ENCODE results near the gene VAMP8. TPM values are rescaled to one million over a fixed set of nuclear protein-coding genes. Genes with fewer than 3 reads are reported as not detected.
"Not testable (repeated sequence)": the region's sequence is repeated elsewhere in the genome, so short reads cannot be mapped to it uniquely, and the experiment has no call there.

VAMP8 gene
- total and polyA plus RNA-seq, 2 donors = 133 to 433 TPM

- 97% methylated on average over 7 of the region's 7 CpGs for WGBS
- not testable (repeated sequence) for H3K4me3 ChIP-seq (ENCODE audit: low read length in 2 of 2); H3K27me3 ChIP-seq (ENCODE audit: control insufficient read depth in 2 of 2, insufficient read depth in 1 of 2, low read length in 1 of 2); H3K9me3 ChIP-seq (ENCODE audit: control insufficient read depth in 2 of 2, insufficient read depth in 1 of 2, low read length in 1 of 2); H3K27ac ChIP-seq (ENCODE audit: low read depth in 1 of 2, low read length in 1 of 2); DNase-seq (ENCODE audit: low read depth in 6 of 9, low spot score in 9 of 9)
- H3K36me3 ChIP-seq (ENCODE audit: control insufficient read depth in 2 of 2, insufficient read depth in 2 of 2, low read length in 1 of 2) = peaks cover 4 to 18% of the 10 kb centered on the region in 2 donors
- peaks cover 22 to 34% of the 10 kb centered on the region in 2 donors for H3K4me1 ChIP-seq (ENCODE audit: control insufficient read depth in 2 of 2, insufficient read depth in 2 of 2, low read length in 2 of 2)
Measured at GRCh38 chr2:85614757-85615156, 37.4 kb downstream of the VAMP8 start.

DNA sequence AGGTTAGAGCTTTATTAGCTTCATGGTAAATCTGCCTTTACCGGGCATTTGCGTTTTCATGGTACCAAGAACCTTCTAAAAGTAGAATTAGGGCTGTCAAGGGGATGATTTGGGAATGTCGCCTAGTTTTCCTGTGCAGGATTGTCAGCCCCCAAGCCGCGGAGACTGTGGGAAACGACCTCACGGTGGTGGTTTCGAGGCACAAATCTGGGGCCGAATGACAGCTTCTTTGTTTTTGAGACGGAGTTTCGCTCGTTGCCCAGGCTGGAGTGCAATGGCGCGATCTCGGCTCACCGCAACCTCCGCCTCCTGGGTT lies 38.0 kb downstream of the VAMP8 start:
- Histone ChIP-seq H3K4me1 (ENCODE audit: control insufficient read depth in 2 of 2, insufficient read depth in 2 of 2, low read length in 2 of 2) (peaks cover 20 to 31% of the 10 kb centered on the region in 2 donors), H3K27ac (ENCODE audit: low read depth in 1 of 2, low read length in 1 of 2) (peak overlapping the region in 1 of 2 donors; percentile 18), H3K27me3 (ENCODE audit: control insufficient read depth in 2 of 2, insufficient read depth in 1 of 2, low read length in 1 of 2) (no peaks in the 10 kb centered on the region), H3K9me3 (ENCODE audit: control insufficient read depth in 2 of 2, insufficient read depth in 1 of 2, low read length in 1 of 2) (no peaks in the 10 kb centered on the region), H3K4me3 (ENCODE audit: low read length in 2 of 2) (no peak overlapping the region), H3K36me3 (ENCODE audit: control insufficient read depth in 2 of 2, insufficient read depth in 2 of 2, low read length in 1 of 2) (peaks cover 9 to 24% of the 10 kb centered on the region in 2 donors)
- DNase-seq (ENCODE audit: low read depth in 6 of 9, low spot score in 9 of 9) = no peak
- 94% methylated on average over 17 of the region's 17 CpGs for WGBS

- H3K27ac ChIP-seq (ENCODE audit: low read depth in 1 of 2, low read length in 1 of 2); DNase-seq (ENCODE audit: low read depth in 6 of 9, low spot score in 9 of 9); H3K27me3 ChIP-seq (ENCODE audit: control insufficient read depth in 2 of 2, insufficient read depth in 1 of 2, low read length in 1 of 2); H3K4me3 ChIP-seq (ENCODE audit: low read length in 2 of 2); H3K9me3 ChIP-seq (ENCODE audit: control insufficient read depth in 2 of 2, insufficient read depth in 1 of 2, low read length in 1 of 2): not testable (repeated sequence)
- 87% methylated on average over 5 of the region's 5 CpGs for WGBS
- H3K36me3 ChIP-seq (ENCODE audit: control insufficient read depth in 2 of 2, insufficient read depth in 2 of 2, low read length in 1 of 2) = peaks cover 26 to 45% of the 10 kb centered on the region in 2 donors
- H3K4me1 ChIP-seq (ENCODE audit: control insufficient read depth in 2 of 2, insufficient read depth in 2 of 2, low read length in 2 of 2) = peaks cover 13 to 16% of the 10 kb centered on the region in 2 donors
Measured at GRCh38 chr2:85617723-85618122, 40.3 kb downstream of the VAMP8 start.

GRCh38 chr2:85619617-85620016 lies 42.2 kb downstream of the VAMP8 start:
- peaks cover 41 to 63% of the 10 kb centered on the region in 2 donors for H3K36me3 ChIP-seq (ENCODE audit: control insufficient read depth in 2 of 2, insufficient read depth in 2 of 2, low read length in 1 of 2)

GRCh38 chr2:85621338-85621737 lies 44.0 kb downstream of the VAMP8 start:
- peaks cover 59 to 78% of the 10 kb centered on the region in 2 donors for H3K36me3 ChIP-seq (ENCODE audit: control insufficient read depth in 2 of 2, insufficient read depth in 2 of 2, low read length in 1 of 2)

More at GRCh38 chr2:85619617-85620016, 42.2 kb downstream of the VAMP8 start:
- Histone ChIP-seq H3K27ac (ENCODE audit: low read depth in 1 of 2, low read length in 1 of 2) (no peak overlapping the region), H3K4me3 (ENCODE audit: low read length in 2 of 2) (no peak overlapping the region), H3K27me3 (ENCODE audit: control insufficient read depth in 2 of 2, insufficient read depth in 1 of 2, low read length in 1 of 2) (no peaks in the 10 kb centered on the region), H3K9me3 (ENCODE audit: control insufficient read depth in 2 of 2, insufficient read depth in 1 of 2, low read length in 1 of 2) (no peaks in the 10 kb centered on the region), H3K4me1 (ENCODE audit: control insufficient read depth in 2 of 2, insufficient read depth in 2 of 2, low read length in 2 of 2) (peaks cover 13 to 16% of the 10 kb centered on the region in 2 donors)
- 96% methylated on average over 6 of the region's 6 CpGs for WGBS
- DNase-seq (ENCODE audit: low read depth in 6 of 9, low spot score in 9 of 9) = no peak

GRCh38 chr2:85623991-85624390 lies 46.6 kb downstream of the VAMP8 start:
- Histone ChIP-seq H3K9me3 (ENCODE audit: control insufficient read depth in 2 of 2, insufficient read depth in 1 of 2, low read length in 1 of 2) (no peaks in the 10 kb centered on the region), H3K4me3 (ENCODE audit: low read length in 2 of 2) (no peak overlapping the region), H3K27ac (ENCODE audit: low read depth in 1 of 2, low read length in 1 of 2) (no peak overlapping the region), H3K36me3 (ENCODE audit: control insufficient read depth in 2 of 2, insufficient read depth in 2 of 2, low read length in 1 of 2) (peaks cover 76 to 87% of the 10 kb centered on the region in 2 donors), H3K4me1 (ENCODE audit: control insufficient read depth in 2 of 2, insufficient read depth in 2 of 2, low read length in 2 of 2) (no peaks in the 10 kb centered on the region), H3K27me3 (ENCODE audit: control insufficient read depth in 2 of 2, insufficient read depth in 1 of 2, low read length in 1 of 2) (no peaks in the 10 kb centered on the region)
- DNase-seq (ENCODE audit: low read depth in 6 of 9, low spot score in 9 of 9) = no peak
- WGBS = 98% methylated on average over 5 of the region's 5 CpGs

More at GRCh38 chr2:85621338-85621737, 44.0 kb downstream of the VAMP8 start:
- Histone ChIP-seq H3K27me3 (ENCODE audit: control insufficient read depth in 2 of 2, insufficient read depth in 1 of 2, low read length in 1 of 2) (no peaks in the 10 kb centered on the region), H3K4me3 (ENCODE audit: low read length in 2 of 2) (no peak overlapping the region), H3K4me1 (ENCODE audit: control insufficient read depth in 2 of 2, insufficient read depth in 2 of 2, low read length in 2 of 2) (peaks cover 10% of the 10 kb centered on the region in 2 donors), H3K9me3 (ENCODE audit: control insufficient read depth in 2 of 2, insufficient read depth in 1 of 2, low read length in 1 of 2) (no peaks in the 10 kb centered on the region), H3K27ac (ENCODE audit: low read depth in 1 of 2, low read length in 1 of 2) (no peak overlapping the region)
- WGBS = 98% methylated on average over 1 of the region's 1 CpG
- no peak for DNase-seq (ENCODE audit: low read depth in 6 of 9, low spot score in 9 of 9)

DNA sequence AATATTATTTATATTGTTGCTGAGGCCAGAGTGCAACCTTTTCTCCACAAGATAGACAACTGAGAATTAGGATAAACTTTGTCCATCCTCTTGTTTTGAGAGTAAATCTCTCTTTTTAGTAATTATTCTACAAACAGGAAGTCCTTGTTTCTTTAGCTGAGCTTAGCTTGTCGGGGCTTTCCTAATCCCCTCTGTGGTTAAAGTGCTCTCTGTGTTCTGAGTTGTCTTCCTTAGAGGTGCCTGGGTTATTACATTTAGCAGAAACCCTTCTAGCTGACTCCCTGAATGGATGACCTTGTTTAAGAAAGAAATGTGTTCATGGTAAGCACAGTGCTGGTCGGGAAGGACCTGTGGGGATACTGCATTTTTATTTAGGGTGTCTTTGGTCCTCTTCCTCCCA lies 51.3 kb downstream of the VAMP8 start:
- no peaks in the 10 kb centered on the region for H3K27me3 ChIP-seq (ENCODE audit: control insufficient read depth in 2 of 2, insufficient read depth in 1 of 2, low read length in 1 of 2)
- H3K4me3 ChIP-seq (ENCODE audit: low read length in 2 of 2) = no peak overlapping the region
- H3K4me1 ChIP-seq (ENCODE audit: control insufficient read depth in 2 of 2, insufficient read depth in 2 of 2, low read length in 2 of 2) = no peaks in the 10 kb centered on the region
- peaks cover 71 to 83% of the 10 kb centered on the region in 2 donors for H3K36me3 ChIP-seq (ENCODE audit: control insufficient read depth in 2 of 2, insufficient read depth in 2 of 2, low read length in 1 of 2)
- DNase-seq (ENCODE audit: low read depth in 6 of 9, low spot score in 9 of 9) = peak in 1 of 9 donors; percentile 18
- WGBS = 74% methylated on average over 2 of the region's 2 CpGs
- no peaks in the 10 kb centered on the region for H3K9me3 ChIP-seq (ENCODE audit: control insufficient read depth in 2 of 2, insufficient read depth in 1 of 2, low read length in 1 of 2)
- H3K27ac ChIP-seq (ENCODE audit: low read depth in 1 of 2, low read length in 1 of 2) = no peak overlapping the region

GRCh38 chr2:85631316-85631715 lies 53.9 kb downstream of the VAMP8 start:
- Histone ChIP-seq H3K9me3 (ENCODE audit: control insufficient read depth in 2 of 2, insufficient read depth in 1 of 2, low read length in 1 of 2) (no peaks in the 10 kb centered on the region), H3K27ac (ENCODE audit: low read depth in 1 of 2, low read length in 1 of 2) (no peak overlapping the region), H3K27me3 (ENCODE audit: control insufficient read depth in 2 of 2, insufficient read depth in 1 of 2, low read length in 1 of 2) (no peaks in the 10 kb centered on the region), H3K36me3 (ENCODE audit: control insufficient read depth in 2 of 2, insufficient read depth in 2 of 2, low read length in 1 of 2) (peaks cover 64 to 79% of the 10 kb centered on the region in 2 donors), H3K4me3 (ENCODE audit: low read length in 2 of 2) (no peak overlapping the region), H3K4me1 (ENCODE audit: control insufficient read depth in 2 of 2, insufficient read depth in 2 of 2, low read length in 2 of 2) (no peaks in the 10 kb centered on the region)
- 99% methylated on average over 3 of the region's 3 CpGs for WGBS
- DNase-seq (ENCODE audit: low read depth in 6 of 9, low spot score in 9 of 9) = no peak
